ENCODE results near the gene SPRR4. TPM values are rescaled to one million over a fixed set of nuclear protein-coding genes. Genes with fewer than 3 reads are reported as not detected.

SPRR4 gene
- polyA plus RNA-seq, 1 donor from 2014 or later, result not detected

DNA sequence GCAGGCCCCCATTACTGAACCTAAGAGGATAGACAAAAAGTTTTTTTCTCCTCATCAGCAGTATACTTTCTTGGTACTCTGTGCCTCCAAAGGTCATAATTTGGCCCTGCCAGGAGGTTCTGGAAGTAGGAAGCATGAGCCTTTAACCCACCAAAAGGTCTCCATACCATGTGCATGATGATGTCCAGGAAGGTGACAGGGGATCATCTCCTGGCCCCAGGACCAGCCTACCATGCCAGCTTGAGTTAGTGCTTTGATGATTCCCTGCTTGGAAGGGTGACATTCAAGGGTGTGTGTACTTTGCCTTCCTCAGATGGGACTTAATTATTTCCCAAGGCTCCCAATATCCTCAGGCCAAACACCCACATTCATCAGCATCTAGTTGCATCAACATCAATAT is 7.2 kb downstream of the SPRR4 start:
- no peaks in the 10 kb centered on the region for H3K79me2 ChIP-seq (replicated peaks; ENCODE audit: insufficient read depth, low read length)
- H3K9me2 ChIP-seq (ENCODE audit: insufficient read depth, low read length), result no peaks in the 10 kb centered on the region
- no peaks in the 10 kb centered on the region for H3K36me3 ChIP-seq (ENCODE audit: insufficient read depth, low read length)
- H2AFZ ChIP-seq (ENCODE audit: low read depth, low read length), result no peak overlapping the region
- TF ChIP-seq POLR2AphosphoS5 (IDR thresholded peaks at IDR 0.05), result no peak
- TF ChIP-seq EZH2 (IDR thresholded peaks at IDR 0.05; ENCODE audit: borderline replicate concordance, insufficient read depth, low read length, poor library complexity, severe bottlenecking), result no peak
- TF ChIP-seq, protein P1, sequence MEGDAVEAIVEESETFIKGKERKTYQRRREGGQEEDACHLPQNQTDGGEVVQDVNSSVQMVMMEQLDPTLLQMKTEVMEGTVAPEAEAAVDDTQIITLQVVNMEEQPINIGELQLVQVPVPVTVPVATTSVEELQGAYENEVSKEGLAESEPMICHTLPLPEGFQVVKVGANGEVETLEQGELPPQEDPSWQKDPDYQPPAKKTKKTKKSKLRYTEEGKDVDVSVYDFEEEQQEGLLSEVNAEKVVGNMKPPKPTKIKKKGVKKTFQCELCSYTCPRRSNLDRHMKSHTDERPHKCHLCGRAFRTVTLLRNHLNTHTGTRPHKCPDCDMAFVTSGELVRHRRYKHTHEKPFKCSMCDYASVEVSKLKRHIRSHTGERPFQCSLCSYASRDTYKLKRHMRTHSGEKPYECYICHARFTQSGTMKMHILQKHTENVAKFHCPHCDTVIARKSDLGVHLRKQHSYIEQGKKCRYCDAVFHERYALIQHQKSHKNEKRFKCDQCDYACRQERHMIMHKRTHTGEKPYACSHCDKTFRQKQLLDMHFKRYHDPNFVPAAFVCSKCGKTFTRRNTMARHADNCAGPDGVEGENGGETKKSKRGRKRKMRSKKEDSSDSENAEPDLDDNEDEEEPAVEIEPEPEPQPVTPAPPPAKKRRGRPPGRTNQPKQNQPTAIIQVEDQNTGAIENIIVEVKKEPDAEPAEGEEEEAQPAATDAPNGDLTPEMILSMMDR (IDR thresholded peaks at IDR 0.05; ENCODE audit: poor library complexity, severe bottlenecking), result no peak
- TF ChIP-seq RAD21 (conservative IDR thresholded peaks at IDR 0.05), result no peak
- no peak for TF ChIP-seq TAF1 (IDR thresholded peaks at IDR 0.05; ENCODE audit: low read depth)
- TF ChIP-seq SMC3 (conservative IDR thresholded peaks at IDR 0.05; ENCODE audit: poor library complexity), result no peak
- no peak for TF ChIP-seq MXI1 (conservative IDR thresholded peaks at IDR 0.05; ENCODE audit: poor library complexity, severe bottlenecking)
- TF ChIP-seq EP300 (conservative IDR thresholded peaks at IDR 0.05; ENCODE audit: poor library complexity, severe bottlenecking), result no peak
- TF ChIP-seq, protein P2, sequence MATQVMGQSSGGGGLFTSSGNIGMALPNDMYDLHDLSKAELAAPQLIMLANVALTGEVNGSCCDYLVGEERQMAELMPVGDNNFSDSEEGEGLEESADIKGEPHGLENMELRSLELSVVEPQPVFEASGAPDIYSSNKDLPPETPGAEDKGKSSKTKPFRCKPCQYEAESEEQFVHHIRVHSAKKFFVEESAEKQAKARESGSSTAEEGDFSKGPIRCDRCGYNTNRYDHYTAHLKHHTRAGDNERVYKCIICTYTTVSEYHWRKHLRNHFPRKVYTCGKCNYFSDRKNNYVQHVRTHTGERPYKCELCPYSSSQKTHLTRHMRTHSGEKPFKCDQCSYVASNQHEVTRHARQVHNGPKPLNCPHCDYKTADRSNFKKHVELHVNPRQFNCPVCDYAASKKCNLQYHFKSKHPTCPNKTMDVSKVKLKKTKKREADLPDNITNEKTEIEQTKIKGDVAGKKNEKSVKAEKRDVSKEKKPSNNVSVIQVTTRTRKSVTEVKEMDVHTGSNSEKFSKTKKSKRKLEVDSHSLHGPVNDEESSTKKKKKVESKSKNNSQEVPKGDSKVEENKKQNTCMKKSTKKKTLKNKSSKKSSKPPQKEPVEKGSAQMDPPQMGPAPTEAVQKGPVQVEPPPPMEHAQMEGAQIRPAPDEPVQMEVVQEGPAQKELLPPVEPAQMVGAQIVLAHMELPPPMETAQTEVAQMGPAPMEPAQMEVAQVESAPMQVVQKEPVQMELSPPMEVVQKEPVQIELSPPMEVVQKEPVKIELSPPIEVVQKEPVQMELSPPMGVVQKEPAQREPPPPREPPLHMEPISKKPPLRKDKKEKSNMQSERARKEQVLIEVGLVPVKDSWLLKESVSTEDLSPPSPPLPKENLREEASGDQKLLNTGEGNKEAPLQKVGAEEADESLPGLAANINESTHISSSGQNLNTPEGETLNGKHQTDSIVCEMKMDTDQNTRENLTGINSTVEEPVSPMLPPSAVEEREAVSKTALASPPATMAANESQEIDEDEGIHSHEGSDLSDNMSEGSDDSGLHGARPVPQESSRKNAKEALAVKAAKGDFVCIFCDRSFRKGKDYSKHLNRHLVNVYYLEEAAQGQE (IDR thresholded peaks at IDR 0.05; ENCODE audit: borderline replicate concordance), result no peak
- no peaks in the 10 kb centered on the region for H3F3A ChIP-seq (ENCODE audit: insufficient read depth, low read length, poor library complexity, severe bottlenecking)
- no peaks in the 10 kb centered on the region for H4K20me1 ChIP-seq (ENCODE audit: insufficient read depth)
- H3K4me2 ChIP-seq (ENCODE audit: low read length), result no peak overlapping the region
- no peaks in the 10 kb centered on the region for H3K9me3 ChIP-seq (ENCODE audit: low read length)
- no peaks in the 10 kb centered on the region for H3K27me3 ChIP-seq (ENCODE audit: insufficient read depth, low read depth, low read length)
- H3K4me3 ChIP-seq (ENCODE audit: low read length), result no peak overlapping the region
- no peak overlapping the region for H3K9ac ChIP-seq (ENCODE audit: low read length)
- no peak overlapping the region for H3K27ac ChIP-seq (ENCODE audit: low read length)

DNA sequence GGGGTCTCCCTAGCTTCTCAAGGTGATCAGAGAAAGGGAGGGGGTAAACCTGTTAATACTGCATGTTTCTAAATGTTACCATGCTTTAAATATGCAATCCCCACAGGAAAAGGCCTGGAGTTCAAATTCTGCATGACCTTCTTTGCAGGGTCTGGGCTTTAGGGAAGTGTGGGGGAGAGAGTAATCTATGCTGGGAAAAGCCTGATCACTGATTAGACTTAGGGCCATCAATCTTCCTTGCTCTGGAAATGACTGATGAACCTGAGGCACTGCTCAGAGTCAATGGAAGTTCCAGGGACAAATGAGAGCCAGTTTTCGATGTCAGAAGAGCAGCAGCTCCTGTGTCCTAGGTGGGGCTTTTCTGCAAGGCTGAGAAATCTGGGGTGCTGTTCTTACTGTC is 10.2 kb downstream of the SPRR4 start:
- Histone ChIP-seq H2AFZ (ENCODE audit: low read depth, low read length) (no peak overlapping the region), H4K20me1 (ENCODE audit: insufficient read depth) (no peaks in the 10 kb centered on the region), H3K9me2 (ENCODE audit: insufficient read depth, low read length) (no peaks in the 10 kb centered on the region), H3K4me3 (ENCODE audit: low read length) (no peak overlapping the region), H3K9ac (ENCODE audit: low read length) (no peak overlapping the region), H3K4me2 (ENCODE audit: low read length) (no peak overlapping the region), H3K9me3 (ENCODE audit: low read length) (no peaks in the 10 kb centered on the region), H3F3A (ENCODE audit: insufficient read depth, low read length, poor library complexity, severe bottlenecking) (no peaks in the 10 kb centered on the region), H3K27me3 (ENCODE audit: insufficient read depth, low read depth, low read length) (no peaks in the 10 kb centered on the region), H3K79me2 (replicated peaks; ENCODE audit: insufficient read depth, low read length) (no peaks in the 10 kb centered on the region), H3K27ac (ENCODE audit: low read length) (no peak overlapping the region), H3K36me3 (ENCODE audit: insufficient read depth, low read length) (no peaks in the 10 kb centered on the region)
- TF ChIP-seq EZH2 (IDR thresholded peaks at IDR 0.05; ENCODE audit: borderline replicate concordance, insufficient read depth, low read length, poor library complexity, severe bottlenecking) (no peak), EP300 (conservative IDR thresholded peaks at IDR 0.05; ENCODE audit: poor library complexity, severe bottlenecking) (no peak), POLR2AphosphoS5 (IDR thresholded peaks at IDR 0.05) (no peak), RAD21 (conservative IDR thresholded peaks at IDR 0.05) (no peak), SMC3 (conservative IDR thresholded peaks at IDR 0.05; ENCODE audit: poor library complexity) (no peak), TAF1 (IDR thresholded peaks at IDR 0.05; ENCODE audit: low read depth) (no peak)
- TF ChIP-seq, protein P1 (IDR thresholded peaks at IDR 0.05; ENCODE audit: poor library complexity, severe bottlenecking), result no peak
- TF ChIP-seq, protein P2 (IDR thresholded peaks at IDR 0.05; ENCODE audit: borderline replicate concordance), result no peak
